ENCODE measurements around the gene MCRIP2. TPM values are rescaled to one million over a fixed set of nuclear protein-coding genes. Genes with fewer than 3 reads are reported as not detected.

MCRIP2 gene
- total RNA-seq, 1 experiment from 2014 or later: 69.6 TPM

- POLR2A ChIA-PET (ENCODE audit: unreplicated experiment): interaction anchor here (0.6 kb wide), 1 partner anchor 428 kb away, joined by 4 read pairs; no protein-coding TSS in a partner anchor
Observed at GRCh38 chr16:657487-657886, 15.9 kb downstream of the MCRIP2 start.

DNA sequence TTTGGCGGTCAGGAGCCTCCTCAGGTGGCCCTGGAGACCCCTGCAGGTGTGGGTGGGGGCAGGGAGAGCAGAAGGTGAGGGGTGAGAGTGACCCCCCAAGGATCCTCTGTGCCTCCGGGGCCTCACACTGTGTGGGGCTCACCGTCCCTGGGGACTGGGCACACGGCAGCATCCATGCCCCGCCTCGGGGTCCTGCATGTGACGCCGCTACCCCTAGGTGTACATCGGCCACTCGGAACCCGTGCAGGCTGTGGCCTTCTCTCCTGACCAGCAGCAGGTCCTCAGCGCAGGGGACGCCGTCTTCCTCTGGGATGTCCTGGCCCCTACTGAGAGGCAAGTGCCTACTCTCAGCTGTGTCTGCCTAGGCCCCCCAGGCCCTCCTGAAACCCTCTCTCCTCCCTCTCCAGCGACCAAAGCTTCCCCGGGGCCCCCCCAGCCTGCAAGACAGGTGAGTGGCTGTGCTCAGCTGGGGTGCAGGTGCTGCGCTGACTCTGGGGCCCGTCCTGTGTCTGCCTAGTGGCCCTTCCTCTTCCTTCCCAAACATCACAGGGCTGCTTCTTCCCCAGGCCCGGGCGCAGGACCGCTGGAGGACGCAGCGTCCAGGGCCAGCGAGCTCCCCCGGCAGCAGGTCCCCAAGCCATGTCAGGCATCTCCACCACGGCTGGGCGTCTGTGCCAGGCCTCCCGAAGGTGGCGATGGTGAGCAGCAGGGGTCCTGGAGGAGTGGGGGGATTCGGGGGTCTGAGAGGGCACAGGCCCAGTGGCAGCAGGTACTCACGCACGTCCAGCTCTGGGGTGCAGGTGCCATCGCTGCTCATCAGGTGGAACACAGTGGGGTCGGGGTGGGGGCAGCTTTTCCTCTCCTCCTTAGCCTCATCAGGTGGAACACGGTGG is 17.3 kb downstream of the MCRIP2 start:
- ChIA-PET POLR2A (ENCODE audit: unreplicated experiment) (no interaction called here), CTCF (interaction anchor here (0.5 kb wide), 2 partner anchors 46 to 306 kb away, joined by 3 read pairs; partner anchors contain the start of gene AXIN1)
- Histone ChIP-seq H3K4me2 (no peak overlapping the region), H3K9me3 (ENCODE audit: insufficient read depth, low read depth) (no peaks in the 10 kb centered on the region), H3K27me3 (ENCODE audit: insufficient read depth, low read depth) (no peaks in the 10 kb centered on the region), H2AFZ (no peak overlapping the region), H4K20me1 (ENCODE audit: insufficient read depth) (0 out of 2 replicates have a peak, but pooled peaks cover 4% of the 10 kb centered on the region), H3K4me3 (no peak overlapping the region), H3K4me1 (replicated peaks; ENCODE audit: insufficient read depth) (peaks cover 7% of the 10 kb centered on the region; the same call in 1 of the 2 replicates), H3K27ac (no peak overlapping the region), H3F3A (ENCODE audit: insufficient read depth, low read depth) (peaks cover 7% of the 10 kb centered on the region), H3K79me2 (ENCODE audit: low read depth) (no peaks in the 10 kb centered on the region), H3K9me2 (ENCODE audit: insufficient read depth) (no peaks in the 10 kb centered on the region), H3K36me3 (ENCODE audit: low read depth) (no peaks in the 10 kb centered on the region)
- BruUV-seq (replicated peaks): no TSS peak
- no peak for DNase-seq
- intact Hi-C loops (cut with micrococcal nuclease; ENCODE audit: unreplicated experiment): no loop called here
- no peak for TF ChIP-seq EZH2 (IDR thresholded peaks at IDR 0.05; ENCODE audit: low read depth)
- TF ChIP-seq, protein P1, sequence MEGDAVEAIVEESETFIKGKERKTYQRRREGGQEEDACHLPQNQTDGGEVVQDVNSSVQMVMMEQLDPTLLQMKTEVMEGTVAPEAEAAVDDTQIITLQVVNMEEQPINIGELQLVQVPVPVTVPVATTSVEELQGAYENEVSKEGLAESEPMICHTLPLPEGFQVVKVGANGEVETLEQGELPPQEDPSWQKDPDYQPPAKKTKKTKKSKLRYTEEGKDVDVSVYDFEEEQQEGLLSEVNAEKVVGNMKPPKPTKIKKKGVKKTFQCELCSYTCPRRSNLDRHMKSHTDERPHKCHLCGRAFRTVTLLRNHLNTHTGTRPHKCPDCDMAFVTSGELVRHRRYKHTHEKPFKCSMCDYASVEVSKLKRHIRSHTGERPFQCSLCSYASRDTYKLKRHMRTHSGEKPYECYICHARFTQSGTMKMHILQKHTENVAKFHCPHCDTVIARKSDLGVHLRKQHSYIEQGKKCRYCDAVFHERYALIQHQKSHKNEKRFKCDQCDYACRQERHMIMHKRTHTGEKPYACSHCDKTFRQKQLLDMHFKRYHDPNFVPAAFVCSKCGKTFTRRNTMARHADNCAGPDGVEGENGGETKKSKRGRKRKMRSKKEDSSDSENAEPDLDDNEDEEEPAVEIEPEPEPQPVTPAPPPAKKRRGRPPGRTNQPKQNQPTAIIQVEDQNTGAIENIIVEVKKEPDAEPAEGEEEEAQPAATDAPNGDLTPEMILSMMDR (conservative IDR thresholded peaks at IDR 0.05): no peak

More at GRCh38 chr16:657487-657886, 15.9 kb downstream of the MCRIP2 start:
- CTCF ChIA-PET: no interaction called here
- Histone ChIP-seq H3K27me3 (ENCODE audit: insufficient read depth, low read depth) (no peaks in the 10 kb centered on the region), H3K9me3 (ENCODE audit: insufficient read depth, low read depth) (no peaks in the 10 kb centered on the region), H3K9me2 (ENCODE audit: insufficient read depth) (no peaks in the 10 kb centered on the region), H3K27ac (no peak overlapping the region), H3K4me3 (no peak overlapping the region), H3F3A (ENCODE audit: insufficient read depth, low read depth) (peaks cover 7% of the 10 kb centered on the region), H4K20me1 (ENCODE audit: insufficient read depth) (0 out of 2 replicates have a peak, but pooled peaks cover 4% of the 10 kb centered on the region), H3K4me2 (no peak overlapping the region), H2AFZ (no peak overlapping the region), H3K36me3 (ENCODE audit: low read depth) (no peaks in the 10 kb centered on the region), H3K4me1 (replicated peaks; ENCODE audit: insufficient read depth) (peaks cover 7% of the 10 kb centered on the region; the same call in 1 of the 2 replicates), H3K79me2 (ENCODE audit: low read depth) (no peaks in the 10 kb centered on the region)
- intact Hi-C loops (cut with micrococcal nuclease; ENCODE audit: unreplicated experiment): no loop called here
- DNase-seq: no peak
- BruUV-seq (replicated peaks): no TSS peak
- TF ChIP-seq, protein P1 (conservative IDR thresholded peaks at IDR 0.05): no peak
- no peak for TF ChIP-seq EZH2 (IDR thresholded peaks at IDR 0.05; ENCODE audit: low read depth)

- POLR2A ChIA-PET (ENCODE audit: unreplicated experiment): interaction anchor here (0.6 kb wide), 1 partner anchor 12 kb away, joined by 3 read pairs; no protein-coding TSS in a partner anchor
- TF ChIP-seq, protein P1 (conservative IDR thresholded peaks at IDR 0.05): no peak
- TF ChIP-seq EZH2 (IDR thresholded peaks at IDR 0.05; ENCODE audit: low read depth): no peak
- BruUV-seq (replicated peaks): no TSS peak
- Histone ChIP-seq H3K79me2 (ENCODE audit: low read depth) (no peaks in the 10 kb centered on the region), H3K27me3 (ENCODE audit: insufficient read depth, low read depth) (no peaks in the 10 kb centered on the region), H3K9me2 (ENCODE audit: insufficient read depth) (no peaks in the 10 kb centered on the region), H3F3A (ENCODE audit: insufficient read depth, low read depth) (peaks cover 7% of the 10 kb centered on the region), H3K9me3 (ENCODE audit: insufficient read depth, low read depth) (no peaks in the 10 kb centered on the region), H3K4me1 (replicated peaks; ENCODE audit: insufficient read depth) (peaks cover 7% of the 10 kb centered on the region; the same call in 1 of the 2 replicates), H3K27ac (no peak overlapping the region), H3K4me3 (no peak overlapping the region), H3K36me3 (ENCODE audit: low read depth) (no peaks in the 10 kb centered on the region), H4K20me1 (ENCODE audit: insufficient read depth) (0 out of 2 replicates have a peak, but pooled peaks cover 4% of the 10 kb centered on the region), H3K4me2 (no peak overlapping the region), H2AFZ (no peak overlapping the region)
- no peak for DNase-seq
- intact Hi-C loops (cut with micrococcal nuclease; ENCODE audit: unreplicated experiment): no loop called here
- CTCF ChIA-PET: no interaction called here
Observed at GRCh38 chr16:659618-660017, 18.0 kb downstream of the MCRIP2 start.
